SK-N-MC (cell line): Measurements from ENCODE around the gene CMTR2.
"Not testable (repeated sequence)": the region's sequence is repeated elsewhere in the genome, so short reads cannot be mapped to it uniquely, and the experiment has no call there.

Source experiments
- DNase-seq: peaks from one replicate; pipeline ENCODE4 v3.0.0-alpha.2; 2011; ENCODE audit warnings: low read depth, low spot score
- H3K27ac ChIP-seq: fragments of 200-600 bp; sonication (generic); 2 replicates; pipeline ENCODE4 v1.5.1; 2016; ENCODE audit warnings: mixed run types
- H3K36me3 ChIP-seq: fragments of 200-600 bp; sonication (generic); 2 replicates; pipeline ENCODE4 v1.6.1; 2017; ENCODE audit warnings: antibody characterized with exemption, low read length, mixed read lengths; ENCODE audit not compliant: insufficient read depth
- H3K4me3 ChIP-seq: fragments of 200-600 bp; sonication (generic); 2 replicates; pipeline ENCODE4 v1.5.1; 2016
- H3K9ac ChIP-seq: fragments of 200-600 bp; sonication (generic); 2 replicates; pipeline ENCODE4 v1.8.0; 2017; ENCODE audit warnings: mixed run types, mixed read lengths; ENCODE audit not compliant: insufficient read length
- H3K9me3 ChIP-seq: fragments of 200-600 bp; sonication (generic); 2 replicates; pipeline ENCODE4 v1.6.1; 2017; ENCODE audit warnings: low read depth, mild to moderate bottlenecking, antibody characterized with exemption, low read length, moderate library complexity, mixed read lengths
- EZH2 ChIP-seq: fragments of 200-600 bp; sonication (generic); IDR thresholded peaks from one replicate; pipeline ENCODE4 v1.6.1; 2017; ENCODE audit warnings: antibody characterized with exemption
- FOXP2 ChIP-seq: optimal IDR thresholded peaks from 2 replicates; pipeline ENCODE3; 2011; ENCODE audit warnings: mild to moderate bottlenecking, moderate library complexity; ENCODE audit not compliant: insufficient read depth; ENCODE audit errors: extremely low read length, control extremely low read depth
- POLR2AphosphoS5 ChIP-seq: IDR thresholded peaks from 2 replicates; pipeline ENCODE4 v1.6.1; 2012; ENCODE audit warnings: mild to moderate bottlenecking, low read depth, low read length, borderline replicate concordance

Gene CMTR2

DNA sequence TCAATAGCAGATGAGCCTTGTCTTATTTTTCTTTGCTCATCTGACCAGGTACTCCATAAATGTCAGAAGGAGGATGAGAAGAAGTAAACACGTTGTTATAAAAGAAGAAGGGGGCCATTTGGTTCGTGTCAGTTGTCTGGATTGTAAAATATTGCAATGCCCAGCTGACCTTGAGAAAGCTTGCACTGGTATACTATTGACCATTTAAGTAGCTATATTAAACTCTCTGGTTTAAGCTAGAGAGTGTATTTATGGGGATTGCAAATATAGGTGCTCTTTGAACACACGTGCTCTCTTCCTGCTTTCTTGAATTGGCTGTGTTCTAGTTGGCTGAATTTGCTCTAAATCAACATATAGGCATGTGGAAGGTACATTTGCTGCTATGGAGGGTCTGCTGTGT is 26.1 kb upstream of the CMTR2 start:
- Histone ChIP-seq H3K36me3 (no peaks in the 10 kb centered on the region), H3K4me3 (no peak overlapping the region), H3K9me3 (no peaks in the 10 kb centered on the region), H3K27ac (no peak overlapping the region), H3K9ac (no peak overlapping the region)
- DNase-seq = no peak
- TF ChIP-seq FOXP2 = no peak
- no peak for TF ChIP-seq EZH2
- no peak for TF ChIP-seq POLR2AphosphoS5

GRCh38 chr16:71313591-71313990 is 24.4 kb upstream of the CMTR2 start:
- not testable (repeated sequence) for H3K9me3 ChIP-seq, DNase-seq, H3K36me3 ChIP-seq, H3K4me3 ChIP-seq, H3K9ac ChIP-seq, H3K27ac ChIP-seq

DNA sequence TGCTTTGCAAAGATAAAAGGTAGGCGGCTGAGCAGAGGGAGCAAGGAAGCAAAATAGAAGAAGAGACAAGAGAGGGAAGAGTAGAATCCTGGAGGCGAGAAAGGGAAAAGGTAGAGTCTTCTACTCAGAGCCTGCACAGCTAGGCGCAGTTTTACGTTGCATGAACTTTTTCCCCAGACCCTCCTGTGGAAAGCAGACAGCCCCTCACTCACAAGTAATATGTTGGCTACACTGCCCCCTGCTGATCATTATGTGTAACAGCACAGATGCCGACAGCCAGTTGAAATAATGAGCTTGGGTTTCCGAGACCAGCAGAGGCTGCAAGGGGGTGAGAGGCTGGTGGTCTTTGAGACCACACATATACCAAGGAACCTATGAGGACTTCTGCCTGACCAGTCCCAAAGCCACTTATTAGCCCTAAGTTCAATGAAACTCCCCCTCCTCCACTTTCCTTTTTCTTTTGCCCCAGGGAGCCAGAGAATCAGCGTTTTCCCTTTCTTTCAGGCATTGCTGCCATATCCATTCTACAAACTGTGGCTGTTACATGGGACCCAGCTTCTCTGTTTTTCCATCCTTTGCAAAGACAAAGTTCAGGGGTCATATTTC is 22.5 kb upstream of the CMTR2 start:
- Histone ChIP-seq H3K9ac (no peak overlapping the region), H3K36me3 (no peaks in the 10 kb centered on the region), H3K4me3 (no peak overlapping the region), H3K27ac (no peak overlapping the region), H3K9me3 (no peaks in the 10 kb centered on the region)
- no peak for DNase-seq
- no peak for TF ChIP-seq POLR2AphosphoS5
- TF ChIP-seq EZH2 = no peak
- no peak for TF ChIP-seq FOXP2

GRCh38 chr16:71303938-71304337 is 14.7 kb upstream of the CMTR2 start:
- H3K36me3 ChIP-seq = no peaks in the 10 kb centered on the region
- TF ChIP-seq EZH2 (no peak), POLR2AphosphoS5 (no peak), FOXP2 (no peak)
- H3K27ac ChIP-seq = no peak overlapping the region
- no peak overlapping the region for H3K9ac ChIP-seq
- no peaks in the 10 kb centered on the region for H3K9me3 ChIP-seq
- no peak for DNase-seq
- H3K4me3 ChIP-seq = no peak overlapping the region

DNA sequence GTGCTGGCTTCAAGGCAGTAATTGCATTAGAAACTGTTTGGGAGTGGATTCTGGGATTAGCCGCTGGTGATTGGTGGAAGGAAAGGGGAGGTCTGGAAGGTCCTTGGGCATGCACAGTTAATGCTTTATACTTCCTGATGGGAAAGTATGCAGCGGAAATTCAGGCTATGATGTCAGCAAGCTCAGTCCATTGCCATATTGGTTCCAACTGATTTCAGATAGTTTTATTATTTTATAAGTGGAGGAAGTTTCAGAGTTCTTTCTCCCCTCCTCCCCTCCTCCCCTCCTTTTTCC is 8.1 kb upstream of the CMTR2 start:
- no peaks in the 10 kb centered on the region for H3K9me3 ChIP-seq
- no peak overlapping the region for H3K27ac ChIP-seq
- H3K9ac ChIP-seq = no peak overlapping the region
- no peak overlapping the region for H3K4me3 ChIP-seq
- no peak for DNase-seq
- H3K36me3 ChIP-seq = no peaks in the 10 kb centered on the region
- TF ChIP-seq EZH2 (no peak), POLR2AphosphoS5 (no peak), FOXP2 (no peak)

GRCh38 chr16:71296584-71297340 is 7.6 kb upstream of the CMTR2 start:
- H3K4me3 ChIP-seq = no peak overlapping the region
- H3K36me3 ChIP-seq = no peaks in the 10 kb centered on the region
- DNase-seq = no peak
- no peak for TF ChIP-seq FOXP2
- TF ChIP-seq EZH2 = no peak
- no peak for TF ChIP-seq POLR2AphosphoS5
- no peaks in the 10 kb centered on the region for H3K9me3 ChIP-seq
- no peak overlapping the region for H3K27ac ChIP-seq
- H3K9ac ChIP-seq = no peak overlapping the region

- TF ChIP-seq FOXP2 (no peak), POLR2AphosphoS5 (no peak), EZH2 (no peak)
- H3K9me3 ChIP-seq = no peaks in the 10 kb centered on the region
- H3K27ac ChIP-seq = no peak overlapping the region
- DNase-seq = no peak
- H3K36me3 ChIP-seq = no peaks in the 10 kb centered on the region
- H3K4me3 ChIP-seq = no peak overlapping the region
- H3K9ac ChIP-seq = no peak overlapping the region
These were observed 6.7 kb upstream of the CMTR2 start for GRCh38 chr16:71295950-71296349.

GRCh38 chr16:71293919-71294318 is 4.7 kb upstream of the CMTR2 start:
- no peak overlapping the region for H3K4me3 ChIP-seq

GRCh38 chr16:71292095-71292494 is 2.9 kb upstream of the CMTR2 start:
- H3K36me3 ChIP-seq, DNase-seq, H3K9me3 ChIP-seq, H3K4me3 ChIP-seq, H3K9ac ChIP-seq, H3K27ac ChIP-seq: not testable (repeated sequence)

More at GRCh38 chr16:71293919-71294318, 4.7 kb upstream of the CMTR2 start:
- no peak for DNase-seq
- H3K36me3 ChIP-seq = no peaks in the 10 kb centered on the region
- no peaks in the 10 kb centered on the region for H3K9me3 ChIP-seq
- no peak overlapping the region for H3K9ac ChIP-seq
- no peak overlapping the region for H3K27ac ChIP-seq
- no peak for TF ChIP-seq POLR2AphosphoS5
- no peak for TF ChIP-seq EZH2
- no peak for TF ChIP-seq FOXP2
